ENCODE measurements around the gene DNAH2.

DNAH2 gene

DNA sequence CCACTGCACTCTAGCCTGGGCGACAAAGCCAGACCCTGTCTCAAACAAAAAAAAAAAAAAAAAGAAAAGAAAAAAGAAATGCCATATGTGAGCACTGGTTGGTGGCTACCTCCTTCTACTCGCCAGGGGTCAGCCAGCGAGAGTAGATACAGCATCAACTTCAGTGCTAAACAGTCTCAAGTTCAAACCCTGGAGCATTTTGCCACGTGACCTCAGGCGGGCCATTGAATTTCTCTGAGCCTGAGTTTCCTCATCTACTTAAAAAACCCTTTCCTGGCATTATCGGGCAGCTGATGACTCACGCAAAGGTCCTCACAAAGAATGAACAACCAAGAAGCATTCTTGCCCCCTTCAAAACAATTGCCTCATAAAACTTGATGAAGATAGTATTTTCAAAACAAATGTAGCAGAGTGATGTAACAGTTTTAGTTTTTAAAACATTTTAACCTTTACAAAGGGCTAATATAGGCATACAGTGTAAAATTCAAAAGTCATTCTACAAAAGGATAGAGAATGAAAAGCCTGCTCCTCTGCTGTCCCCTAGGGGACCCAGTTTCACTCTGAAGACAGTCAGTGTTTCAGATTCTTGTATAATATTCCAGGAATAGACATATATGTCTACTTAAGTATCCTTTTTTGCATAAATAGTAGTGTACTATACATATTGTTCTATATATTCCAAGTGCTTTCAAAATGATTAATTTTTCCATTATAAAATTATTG, 28.4 kb downstream of the DNAH2 start:
- Histone ChIP-seq H4K20me1 (ENCODE audit: low read depth, low read length) (no peaks in the 10 kb centered on the region), H2AFZ (ENCODE audit: low read depth, low read length, severe bottlenecking) (no peak overlapping the region), H3F3A (ENCODE audit: insufficient read depth) (no peaks in the 10 kb centered on the region), H3K9ac (ENCODE audit: low read length) (no peak overlapping the region), H3K27ac (ENCODE audit: low read depth, low read length) (no peak overlapping the region), H3K4me2 (ENCODE audit: low read depth, low read length, poor library complexity, severe bottlenecking) (no peak overlapping the region), H3K4me3 (ENCODE audit: insufficient read depth, low read length, poor library complexity, severe bottlenecking) (no peak overlapping the region), H3K36me3 (ENCODE audit: low read length) (no peaks in the 10 kb centered on the region), H3K9me3 (ENCODE audit: insufficient read depth, low read length) (no peaks in the 10 kb centered on the region), H3K27me3 (ENCODE audit: low read length) (no peaks in the 10 kb centered on the region), H3K9me2 (replicated peaks; ENCODE audit: insufficient read depth, low read length) (no peaks in the 10 kb centered on the region), H3K79me2 (ENCODE audit: insufficient read depth, low read length) (no peaks in the 10 kb centered on the region)
- TF ChIP-seq, protein P1, sequence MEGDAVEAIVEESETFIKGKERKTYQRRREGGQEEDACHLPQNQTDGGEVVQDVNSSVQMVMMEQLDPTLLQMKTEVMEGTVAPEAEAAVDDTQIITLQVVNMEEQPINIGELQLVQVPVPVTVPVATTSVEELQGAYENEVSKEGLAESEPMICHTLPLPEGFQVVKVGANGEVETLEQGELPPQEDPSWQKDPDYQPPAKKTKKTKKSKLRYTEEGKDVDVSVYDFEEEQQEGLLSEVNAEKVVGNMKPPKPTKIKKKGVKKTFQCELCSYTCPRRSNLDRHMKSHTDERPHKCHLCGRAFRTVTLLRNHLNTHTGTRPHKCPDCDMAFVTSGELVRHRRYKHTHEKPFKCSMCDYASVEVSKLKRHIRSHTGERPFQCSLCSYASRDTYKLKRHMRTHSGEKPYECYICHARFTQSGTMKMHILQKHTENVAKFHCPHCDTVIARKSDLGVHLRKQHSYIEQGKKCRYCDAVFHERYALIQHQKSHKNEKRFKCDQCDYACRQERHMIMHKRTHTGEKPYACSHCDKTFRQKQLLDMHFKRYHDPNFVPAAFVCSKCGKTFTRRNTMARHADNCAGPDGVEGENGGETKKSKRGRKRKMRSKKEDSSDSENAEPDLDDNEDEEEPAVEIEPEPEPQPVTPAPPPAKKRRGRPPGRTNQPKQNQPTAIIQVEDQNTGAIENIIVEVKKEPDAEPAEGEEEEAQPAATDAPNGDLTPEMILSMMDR (IDR thresholded peaks at IDR 0.05; ENCODE audit: insufficient read depth, low read length, poor library complexity, severe bottlenecking), result no peak
- no peak for TF ChIP-seq EZH2phosphoT487 (conservative IDR thresholded peaks at IDR 0.05; ENCODE audit: low read length)

GRCh38 chr17:7747635-7748071, 30.1 kb downstream of the DNAH2 start:
- Histone ChIP-seq H3K27me3 (ENCODE audit: low read length) (no peaks in the 10 kb centered on the region), H3K9me2 (replicated peaks; ENCODE audit: insufficient read depth, low read length) (no peaks in the 10 kb centered on the region), H3K4me2 (ENCODE audit: low read depth, low read length, poor library complexity, severe bottlenecking) (no peak overlapping the region), H3K79me2 (ENCODE audit: insufficient read depth, low read length) (no peaks in the 10 kb centered on the region), H3K36me3 (ENCODE audit: low read length) (no peaks in the 10 kb centered on the region), H3K27ac (ENCODE audit: low read depth, low read length) (no peak overlapping the region), H3K9me3 (ENCODE audit: insufficient read depth, low read length) (no peaks in the 10 kb centered on the region), H3F3A (ENCODE audit: insufficient read depth) (no peaks in the 10 kb centered on the region), H4K20me1 (ENCODE audit: low read depth, low read length) (no peaks in the 10 kb centered on the region), H2AFZ (ENCODE audit: low read depth, low read length, severe bottlenecking) (no peak overlapping the region), H3K9ac (ENCODE audit: low read length) (no peak overlapping the region), H3K4me3 (ENCODE audit: insufficient read depth, low read length, poor library complexity, severe bottlenecking) (no peak overlapping the region)
- no peak for TF ChIP-seq EZH2phosphoT487 (conservative IDR thresholded peaks at IDR 0.05; ENCODE audit: low read length)
- TF ChIP-seq, protein P1 (IDR thresholded peaks at IDR 0.05; ENCODE audit: insufficient read depth, low read length, poor library complexity, severe bottlenecking), result no peak

- H3K27ac ChIP-seq (ENCODE audit: low read depth, low read length), result no peak overlapping the region
- H3K9ac ChIP-seq (ENCODE audit: low read length), result no peak overlapping the region
- H2AFZ ChIP-seq (ENCODE audit: low read depth, low read length, severe bottlenecking), result no peak overlapping the region
- no peak overlapping the region for H3K4me2 ChIP-seq (ENCODE audit: low read depth, low read length, poor library complexity, severe bottlenecking)
- H3K9me2 ChIP-seq (replicated peaks; ENCODE audit: insufficient read depth, low read length), result no peaks in the 10 kb centered on the region
- H3K27me3 ChIP-seq (ENCODE audit: low read length), result no peaks in the 10 kb centered on the region
- no peaks in the 10 kb centered on the region for H3F3A ChIP-seq (ENCODE audit: insufficient read depth)
- no peaks in the 10 kb centered on the region for H3K36me3 ChIP-seq (ENCODE audit: low read length)
- H3K4me3 ChIP-seq (ENCODE audit: insufficient read depth, low read length, poor library complexity, severe bottlenecking), result no peak overlapping the region
- H3K79me2 ChIP-seq (ENCODE audit: insufficient read depth, low read length), result no peaks in the 10 kb centered on the region
- no peaks in the 10 kb centered on the region for H3K9me3 ChIP-seq (ENCODE audit: insufficient read depth, low read length)
- H4K20me1 ChIP-seq (ENCODE audit: low read depth, low read length), result no peaks in the 10 kb centered on the region
- no peak for TF ChIP-seq EZH2phosphoT487 (conservative IDR thresholded peaks at IDR 0.05; ENCODE audit: low read length)
- TF ChIP-seq, protein P1 (IDR thresholded peaks at IDR 0.05; ENCODE audit: insufficient read depth, low read length, poor library complexity, severe bottlenecking), result no peak
Observed at GRCh38 chr17:7748076-7748775, 30.7 kb downstream of the DNAH2 start.

Measured in SU-DHL-6 (cell line).